H9 (cell line): ENCODE data around the gene FRYL. TPM values are rescaled to one million over a fixed set of nuclear protein-coding genes. Genes with fewer than 3 reads are reported as not detected.

Experiments
- DNase-seq: peaks from one replicate; pipeline ENCODE4 v3.0.0-alpha.2; 2017
- H2AFZ ChIP-seq: one replicate; pipeline ENCODE4 v1.6.1; 2013; ENCODE audit warnings: mild to moderate bottlenecking, low read length, control low read depth, moderate library complexity
- H2AK5ac ChIP-seq: 2 replicates; pipeline ENCODE4 v1.6.1; 2013; ENCODE audit warnings: low read length, control low read depth, mixed read lengths; ENCODE audit not compliant: insufficient read length
- H2BK120ac ChIP-seq: one replicate; pipeline ENCODE4 v1.6.1; 2013; ENCODE audit warnings: low read depth, mild to moderate bottlenecking, low read length, control low read depth, inconsistent platforms; ENCODE audit not compliant: poor library complexity, severe bottlenecking
- H2BK12ac ChIP-seq: 2 replicates; pipeline ENCODE4 v1.6.1; 2013; ENCODE audit warnings: low read length, control low read depth, mixed read lengths, low read depth; ENCODE audit not compliant: insufficient read length
- H2BK15ac ChIP-seq: 2 replicates; pipeline ENCODE4 v1.6.1; 2013; ENCODE audit warnings: low read depth, low read length, control low read depth
- H2BK20ac ChIP-seq: one replicate; pipeline ENCODE4 v1.6.1; 2013; ENCODE audit warnings: low read depth, mild to moderate bottlenecking, low read length, control low read depth, inconsistent platforms; ENCODE audit not compliant: poor library complexity, severe bottlenecking
- H2BK5ac ChIP-seq: 2 replicates; pipeline ENCODE4 v1.6.1; 2013; ENCODE audit warnings: low read length, control low read depth, mixed read lengths; ENCODE audit not compliant: insufficient read length
- H3K14ac ChIP-seq: 2 replicates; pipeline ENCODE4 v1.6.1; 2013; ENCODE audit warnings: low read length, control low read depth; ENCODE audit not compliant: insufficient read depth
- H3K18ac ChIP-seq: 2 replicates; pipeline ENCODE4 v1.6.1; 2013; ENCODE audit warnings: low read depth, mild to moderate bottlenecking, mixed read lengths, low read length, control low read depth; ENCODE audit not compliant: insufficient read length
- H3K23ac ChIP-seq: 2 replicates; pipeline ENCODE4 v1.6.1; 2013; ENCODE audit warnings: low read length, control low read depth, mixed read lengths, low read depth; ENCODE audit not compliant: insufficient read length
- H3K23me2 ChIP-seq: 2 replicates; pipeline ENCODE4 v1.6.1; 2013; ENCODE audit warnings: low read depth, mild to moderate bottlenecking, mixed read lengths, low read length, control low read depth; ENCODE audit not compliant: insufficient read length, poor library complexity, severe bottlenecking
- H3K27ac ChIP-seq: 2 replicates; pipeline ENCODE4 v1.5.1; 2013; ENCODE audit warnings: low read length, control low read depth, mixed read lengths, low read depth; ENCODE audit not compliant: insufficient read length
- H3K27me3 ChIP-seq: 2 replicates; pipeline ENCODE4 v1.6.1; 2013; ENCODE audit warnings: low read length, control low read depth, inconsistent platforms; ENCODE audit not compliant: insufficient read depth
- H3K4ac ChIP-seq: 2 replicates; pipeline ENCODE4 v1.6.1; 2013; ENCODE audit warnings: low read depth, mild to moderate bottlenecking, control low read depth, inconsistent platforms, low read length, moderate library complexity
- H3K4me1 ChIP-seq: 2 replicates; pipeline ENCODE4 v1.6.1; 2013; ENCODE audit warnings: low read length, control low read depth, inconsistent platforms; ENCODE audit not compliant: insufficient read depth
- H3K4me2 ChIP-seq: 2 replicates; pipeline ENCODE4 v1.6.1; 2013; ENCODE audit warnings: low read length, control low read depth, mixed read lengths; ENCODE audit not compliant: insufficient read length, insufficient read depth
- H3K56ac ChIP-seq: 2 replicates; pipeline ENCODE4 v1.6.1; 2013; ENCODE audit warnings: low read depth, mild to moderate bottlenecking, mixed read lengths, low read length, control low read depth; ENCODE audit not compliant: insufficient read length
- H3K79me1 ChIP-seq: 2 replicates; pipeline ENCODE4 v1.6.1; 2013; ENCODE audit warnings: low read depth, mild to moderate bottlenecking, moderate library complexity, low read length, control low read depth, inconsistent platforms; ENCODE audit not compliant: insufficient read depth, poor library complexity, severe bottlenecking
- H3K79me2 ChIP-seq: 2 replicates; pipeline ENCODE4 v1.6.1; 2013; ENCODE audit warnings: low read length, control low read depth, inconsistent platforms; ENCODE audit not compliant: insufficient read depth
- H3K9ac ChIP-seq: 2 replicates; pipeline ENCODE4 v1.6.1; 2013; ENCODE audit warnings: low read length, control low read depth, mixed read lengths; ENCODE audit not compliant: insufficient read length; ENCODE audit errors: extremely low read depth
- H3K9me3 ChIP-seq: one replicate; pipeline ENCODE4 v1.6.1; 2013; ENCODE audit warnings: low read depth, low read length, inconsistent platforms; ENCODE audit not compliant: control insufficient read depth
- H3T11ph ChIP-seq: one replicate; pipeline ENCODE4 v1.6.1; 2013; ENCODE audit warnings: mild to moderate bottlenecking, low read length, control low read depth, inconsistent platforms
- H4K20me1 ChIP-seq: one replicate; pipeline ENCODE4 v1.6.1; 2013; ENCODE audit not compliant: control insufficient read depth, insufficient read length, insufficient read depth
- H4K5ac ChIP-seq: 2 replicates; pipeline ENCODE4 v1.6.1; 2013; ENCODE audit warnings: low read depth, mild to moderate bottlenecking, mixed read lengths, low read length, control low read depth; ENCODE audit not compliant: insufficient read length
- H4K8ac ChIP-seq: replicated peaks from 2 replicates; pipeline ENCODE4 v1.6.1; 2013; ENCODE audit warnings: low read length, control low read depth, mixed read lengths, low read depth; ENCODE audit not compliant: insufficient read length
- H4K91ac ChIP-seq: 2 replicates; pipeline ENCODE4 v1.6.1; 2013; ENCODE audit warnings: low read depth, mild to moderate bottlenecking, moderate library complexity, mixed read lengths, low read length, control low read depth; ENCODE audit not compliant: insufficient read length
- H3K27ac Mint-ChIP-seq, 3 experiments: 2 replicates in 2 of 3; 3 replicates in 1 of 3; pipeline ENCODE4 v1.8.0; 2020 to 2021; ENCODE audit warnings: mixed read lengths in 3 of 3, mild to moderate bottlenecking in 1 of 3, moderate library complexity in 1 of 3
- H3K27me3 Mint-ChIP-seq: 2 replicates; pipeline ENCODE4 v1.8.0; 2021; ENCODE audit warnings: low read depth, mild to moderate bottlenecking, moderate library complexity, mixed read lengths
- H3K36me3 Mint-ChIP-seq, 3 experiments: 2 replicates in 2 of 3; 3 replicates in 1 of 3; pipeline ENCODE4 v1.8.0; 2020 to 2021; ENCODE audit warnings: low read depth in 3 of 3, mixed read lengths in 3 of 3; ENCODE audit not compliant: insufficient read depth in 1 of 3
- H3K4me1 Mint-ChIP-seq, 2 experiments: 2 replicates each; pipeline ENCODE4 v1.8.0; 2020; ENCODE audit warnings: mixed read lengths in 2 of 2
- H3K4me3 Mint-ChIP-seq, 2 experiments: 2 replicates in 1 of 2; 3 replicates in 1 of 2; pipeline ENCODE4 v1.8.0; 2020 to 2021; ENCODE audit warnings: mild to moderate bottlenecking in 2 of 2, mixed read lengths in 2 of 2, moderate library complexity in 1 of 2
- H3K9me3 Mint-ChIP-seq, 2 experiments: 2 replicates in 1 of 2; 3 replicates in 1 of 2; pipeline ENCODE4 v1.8.0; 2020; ENCODE audit warnings: mild to moderate bottlenecking in 2 of 2, mixed read lengths in 2 of 2, moderate library complexity in 1 of 2
- WGBS: extraction: QIAGEN DNeasy Blood & Tissue Kit; methylation state at CpG from one replicate; pipeline ENCODE4 v1.1.7; 2013; ENCODE audit warnings: missing lambda C conversion rate, low lambda C conversion rate, mixed read lengths; ENCODE audit not compliant: insufficient read length; ENCODE audit errors: extremely low coverage; 5-methylcytosine and 5-hydroxymethylcytosine counted together
- total RNA-seq: library from RNA; stranded (reverse); gene quantifications from 2 replicates; pipeline ENCODE4 v1.2.1, GENCODE V29; 2021
- TF ChIP-seq, protein P1 (sequence below): fragments of 200-600 bp; sonication (generic); conservative IDR thresholded peaks from 3 replicates; pipeline ENCODE4 v1.8.0; 2021; ENCODE audit warnings: antibody characterized with exemption, mild to moderate bottlenecking

FRYL gene
- total RNA-seq, 1 experiment from 2014 or later: 31.5 TPM

DNA sequence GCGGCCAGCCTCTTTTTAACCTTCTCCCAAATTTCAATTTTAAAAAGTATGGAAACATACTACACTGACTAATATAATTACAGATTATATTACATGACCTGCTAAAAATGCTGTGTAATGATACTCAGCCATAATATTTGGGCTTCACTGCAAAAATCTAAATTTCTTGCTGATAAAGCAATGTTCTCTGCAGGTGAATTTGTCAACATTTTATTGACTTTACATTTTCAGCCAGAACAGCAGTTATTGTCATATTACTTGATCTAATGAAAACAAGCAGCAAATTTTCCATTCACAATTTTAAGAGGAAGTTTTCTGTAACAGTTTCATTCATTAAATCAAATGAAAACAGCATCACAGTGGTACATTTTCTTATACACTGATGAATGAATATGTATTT lies 91.1 kb downstream of the FRYL start:
- H3K27me3 Mint-ChIP-seq: no peaks in the 10 kb centered on the region
- no CpG with 5 or more reads among the region's 1 CpG for WGBS

More for the DNA sequence above, 91.1 kb downstream of the FRYL start:
- H3K27ac ChIP-seq: no peak overlapping the region
- Mint-ChIP-seq H3K36me3 (no peaks in the 10 kb centered on the region; a peak in 1 of 7 replicates), H3K4me1 (peaks cover 19 to 20% of the 10 kb centered on the region in 2 experiments), H3K4me3 (no peak overlapping the region), H3K9me3 (no peaks in the 10 kb centered on the region), H3K27ac (0 out of 7 replicates have a peak overlapping the region, but pooled peaks of 1 of the 3 experiments have one; percentile 18)
- no peak overlapping the region for H3K56ac ChIP-seq
- no peak overlapping the region for H2AFZ ChIP-seq
- no peak overlapping the region for H2AK5ac ChIP-seq
- H3K9me3 ChIP-seq: no peaks in the 10 kb centered on the region
- H3K27me3 ChIP-seq: no peaks in the 10 kb centered on the region
- no peak overlapping the region for H4K91ac ChIP-seq
- H3K23me2 ChIP-seq: no peaks in the 10 kb centered on the region
- no peak overlapping the region for H2BK20ac ChIP-seq
- no peak overlapping the region for H2BK12ac ChIP-seq
- H3K4me1 ChIP-seq: peaks cover 3% of the 10 kb centered on the region; the same call in 1 of the 2 replicates
- no peak overlapping the region for H3K4ac ChIP-seq
- no peak overlapping the region for H2BK120ac ChIP-seq
- DNase-seq: no peak
- no peak overlapping the region for H2BK15ac ChIP-seq
- no peak overlapping the region for H4K5ac ChIP-seq
- no peak overlapping the region for H3K18ac ChIP-seq
- no peak overlapping the region for H3K4me2 ChIP-seq
- no peak overlapping the region for H2BK5ac ChIP-seq
- H3T11ph ChIP-seq: no peak overlapping the region
- no peaks in the 10 kb centered on the region for H3K79me2 ChIP-seq
- no peak overlapping the region for H3K23ac ChIP-seq
- no peak overlapping the region for H3K9ac ChIP-seq
- H4K8ac ChIP-seq: no peak overlapping the region
- TF ChIP-seq, protein P1, sequence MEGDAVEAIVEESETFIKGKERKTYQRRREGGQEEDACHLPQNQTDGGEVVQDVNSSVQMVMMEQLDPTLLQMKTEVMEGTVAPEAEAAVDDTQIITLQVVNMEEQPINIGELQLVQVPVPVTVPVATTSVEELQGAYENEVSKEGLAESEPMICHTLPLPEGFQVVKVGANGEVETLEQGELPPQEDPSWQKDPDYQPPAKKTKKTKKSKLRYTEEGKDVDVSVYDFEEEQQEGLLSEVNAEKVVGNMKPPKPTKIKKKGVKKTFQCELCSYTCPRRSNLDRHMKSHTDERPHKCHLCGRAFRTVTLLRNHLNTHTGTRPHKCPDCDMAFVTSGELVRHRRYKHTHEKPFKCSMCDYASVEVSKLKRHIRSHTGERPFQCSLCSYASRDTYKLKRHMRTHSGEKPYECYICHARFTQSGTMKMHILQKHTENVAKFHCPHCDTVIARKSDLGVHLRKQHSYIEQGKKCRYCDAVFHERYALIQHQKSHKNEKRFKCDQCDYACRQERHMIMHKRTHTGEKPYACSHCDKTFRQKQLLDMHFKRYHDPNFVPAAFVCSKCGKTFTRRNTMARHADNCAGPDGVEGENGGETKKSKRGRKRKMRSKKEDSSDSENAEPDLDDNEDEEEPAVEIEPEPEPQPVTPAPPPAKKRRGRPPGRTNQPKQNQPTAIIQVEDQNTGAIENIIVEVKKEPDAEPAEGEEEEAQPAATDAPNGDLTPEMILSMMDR: no peak
- no peak overlapping the region for H3K14ac ChIP-seq
- H3K79me1 ChIP-seq: no peaks in the 10 kb centered on the region
- H4K20me1 ChIP-seq: no peaks in the 10 kb centered on the region
